Measurements from ENCODE around the gene INPP5K.
A peak's percentile ranks its signal among the peaks of the same experiment; 100 is the strongest.
"Not testable (repeated sequence)": the region's sequence is repeated elsewhere in the genome, so short reads cannot be mapped to it uniquely, and the experiment has no call there.

The INPP5K gene

DNA sequence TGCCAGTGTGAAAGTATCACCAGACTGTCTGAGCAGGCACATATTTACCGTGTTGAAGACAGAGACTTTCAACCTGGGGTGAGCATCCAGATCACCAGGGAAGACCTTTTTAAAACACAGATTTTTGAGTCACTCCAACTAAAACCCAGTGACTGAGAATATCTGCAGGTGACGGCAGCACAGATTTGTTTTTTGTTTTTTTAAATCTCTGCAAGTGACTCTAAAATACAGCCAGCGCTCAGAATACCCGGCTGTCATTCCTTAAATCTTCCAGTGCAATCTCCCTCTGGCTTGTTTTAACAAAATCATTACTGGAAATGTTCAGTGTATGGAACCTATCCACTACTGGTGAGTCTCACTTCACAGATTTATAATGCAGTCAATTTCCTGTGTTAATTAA lies 19.3 kb upstream of the INPP5K start:
- ChIA-PET CTCF (interaction anchor here (0.6 kb wide), 1 partner anchor 13 kb away, joined by 3 read pairs; no protein-coding TSS in a partner anchor), POLR2A (no interaction called here)
- TF ChIP-seq, protein P1, sequence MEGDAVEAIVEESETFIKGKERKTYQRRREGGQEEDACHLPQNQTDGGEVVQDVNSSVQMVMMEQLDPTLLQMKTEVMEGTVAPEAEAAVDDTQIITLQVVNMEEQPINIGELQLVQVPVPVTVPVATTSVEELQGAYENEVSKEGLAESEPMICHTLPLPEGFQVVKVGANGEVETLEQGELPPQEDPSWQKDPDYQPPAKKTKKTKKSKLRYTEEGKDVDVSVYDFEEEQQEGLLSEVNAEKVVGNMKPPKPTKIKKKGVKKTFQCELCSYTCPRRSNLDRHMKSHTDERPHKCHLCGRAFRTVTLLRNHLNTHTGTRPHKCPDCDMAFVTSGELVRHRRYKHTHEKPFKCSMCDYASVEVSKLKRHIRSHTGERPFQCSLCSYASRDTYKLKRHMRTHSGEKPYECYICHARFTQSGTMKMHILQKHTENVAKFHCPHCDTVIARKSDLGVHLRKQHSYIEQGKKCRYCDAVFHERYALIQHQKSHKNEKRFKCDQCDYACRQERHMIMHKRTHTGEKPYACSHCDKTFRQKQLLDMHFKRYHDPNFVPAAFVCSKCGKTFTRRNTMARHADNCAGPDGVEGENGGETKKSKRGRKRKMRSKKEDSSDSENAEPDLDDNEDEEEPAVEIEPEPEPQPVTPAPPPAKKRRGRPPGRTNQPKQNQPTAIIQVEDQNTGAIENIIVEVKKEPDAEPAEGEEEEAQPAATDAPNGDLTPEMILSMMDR (IDR thresholded peaks at IDR 0.05; ENCODE audit: insufficient read depth, low read length, missing control alignments), result no peak
- no peak overlapping the region for H3K4me3 ChIP-seq (ENCODE audit: low read depth, low read length)
- no peak for DNase-seq (ENCODE audit: low read depth, low spot score)

- ChIA-PET POLR2A (interaction anchor here (0.6 kb wide), 1 partner anchor 36 kb away, joined by 3 read pairs; no protein-coding TSS in a partner anchor), CTCF (interaction anchor here (1.1 to 2.1 kb wide), 5 partner anchors 11 to 82 kb away, joined by 3 to 6 read pairs (median 3); no protein-coding TSS in a partner anchor)
- no peak for DNase-seq (ENCODE audit: low read depth, low spot score)
- H3K4me3 ChIP-seq (ENCODE audit: low read depth, low read length), result no peak overlapping the region
- TF ChIP-seq, protein P1 (IDR thresholded peaks at IDR 0.05; ENCODE audit: insufficient read depth, low read length, missing control alignments), result no peak
Observed at GRCh38 chr17:1533661-1534325, 17.4 kb upstream of the INPP5K start.

GRCh38 chr17:1532836-1533602 lies 16.6 kb upstream of the INPP5K start:
- no peak overlapping the region for H3K4me3 ChIP-seq (ENCODE audit: low read depth, low read length)
- DNase-seq (ENCODE audit: low read depth, low spot score), result no peak
- ChIA-PET POLR2A (interaction anchor here (0.6 kb wide), 1 partner anchor 35 kb away, joined by 3 read pairs; no protein-coding TSS in a partner anchor), CTCF (interaction anchor here (0.6 to 2.1 kb wide), 6 partner anchors 11 to 333 kb away, joined by 3 to 6 read pairs (median 3); no protein-coding TSS in a partner anchor)
- TF ChIP-seq, protein P1 (IDR thresholded peaks at IDR 0.05; ENCODE audit: insufficient read depth, low read length, missing control alignments), result peak; percentile 26

DNA sequence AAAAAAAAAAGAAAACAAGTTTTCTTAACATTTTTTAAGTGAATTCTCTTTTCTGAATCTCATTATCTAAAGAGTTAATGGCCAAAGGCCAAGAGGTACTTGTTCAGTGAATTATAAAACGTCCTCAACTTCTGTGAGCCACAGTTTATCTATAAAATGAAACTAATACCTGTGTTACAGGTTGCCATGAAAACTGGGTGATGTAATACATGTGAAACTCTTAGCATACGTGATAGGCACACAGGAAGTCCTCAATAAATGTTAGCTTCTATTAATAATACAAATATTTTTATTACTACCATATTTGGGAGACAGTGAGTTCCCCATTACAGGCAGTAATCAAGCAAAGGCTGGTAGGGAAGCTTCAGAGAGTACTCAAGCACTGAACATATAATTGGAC lies 13.5 kb upstream of the INPP5K start:
- ChIA-PET POLR2A (no interaction called here), CTCF (no interaction called here)
- TF ChIP-seq, protein P1 (IDR thresholded peaks at IDR 0.05; ENCODE audit: insufficient read depth, low read length, missing control alignments), result no peak
- no peak overlapping the region for H3K4me3 ChIP-seq (ENCODE audit: low read depth, low read length)
- no peak for DNase-seq (ENCODE audit: low read depth, low spot score)

DNA sequence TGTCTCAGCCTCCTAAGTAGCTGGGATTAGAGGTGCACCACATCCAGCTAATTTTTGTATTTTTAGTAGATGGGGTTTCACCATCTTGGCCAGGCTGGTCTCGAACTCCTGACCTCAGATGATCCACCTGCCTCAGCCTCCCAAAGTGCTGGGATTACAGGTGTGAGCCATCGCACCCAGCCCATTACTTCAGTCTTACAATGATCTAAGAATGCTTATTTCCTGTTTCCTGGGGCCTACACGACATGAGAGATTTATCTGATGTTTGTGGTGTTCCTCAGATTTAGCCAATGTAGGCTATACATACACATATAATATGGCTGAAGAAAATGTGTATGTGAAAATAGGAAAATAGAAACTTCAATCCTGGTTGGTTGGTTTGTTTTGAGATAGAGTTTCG lies 10.5 kb upstream of the INPP5K start:
- DNase-seq (ENCODE audit: low read depth, low spot score); POLR2A ChIA-PET; H3K4me3 ChIP-seq (ENCODE audit: low read depth, low read length): not testable (repeated sequence)
- CTCF ChIA-PET, result interaction anchor here (2.1 kb wide), 1 partner anchor 11 kb away, joined by 6 read pairs; the partner anchor contains the start of gene INPP5K

DNA sequence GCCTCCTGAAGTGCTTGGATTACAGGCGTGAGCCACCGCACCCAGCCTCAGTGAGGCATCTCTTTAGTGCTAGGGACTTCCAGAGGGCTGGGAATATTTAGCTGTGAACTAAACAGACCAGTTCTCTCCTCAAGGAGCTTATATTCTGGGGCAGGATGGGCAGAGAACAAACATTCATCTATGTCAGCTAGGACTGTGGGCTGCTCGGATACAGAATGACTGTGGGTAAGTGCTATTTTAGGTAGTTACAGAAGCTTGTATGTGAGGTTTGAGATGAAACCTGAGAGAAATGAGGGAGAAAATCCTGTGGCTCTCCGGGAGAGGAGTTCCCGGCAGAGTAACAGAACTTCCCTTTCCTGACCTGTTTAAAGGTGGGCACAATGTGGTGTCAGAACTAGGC lies 6.2 kb upstream of the INPP5K start:
- no peak for DNase-seq (ENCODE audit: low read depth, low spot score)
- ChIA-PET CTCF (interaction anchor here (0.7 to 0.9 kb wide), 2 partner anchors 11 to 14 kb away, joined by 3 read pairs; no protein-coding TSS in a partner anchor), POLR2A (no interaction called here)
- H3K4me3 ChIP-seq (ENCODE audit: low read depth, low read length), result no peak overlapping the region
- TF ChIP-seq, protein P1 (IDR thresholded peaks at IDR 0.05; ENCODE audit: insufficient read depth, low read length, missing control alignments), result no peak
